Left ventricle myocardium inferior (tissue), 1 donor: ENCODE results near the gene PPIA. TPM values are rescaled to one million over a fixed set of nuclear protein-coding genes. Genes with fewer than 3 reads are reported as not detected.

Experiments
- DNase-seq: peaks from one replicate; pipeline ENCODE4 v3.0.0-alpha.2; 2020
- H3K27ac ChIP-seq: fragments of 200-600 bp; replicated peaks from 2 replicates; pipeline ENCODE4 v1.8.0; 2021
- H3K27me3 ChIP-seq: fragments of 200-600 bp; 2 replicates; pipeline ENCODE4 v1.8.0; 2021; ENCODE audit warnings: low read depth
- H3K36me3 ChIP-seq: fragments of 200-600 bp; 2 replicates; pipeline ENCODE4 v1.8.0; 2021
- H3K4me1 ChIP-seq: fragments of 200-600 bp; 2 replicates; pipeline ENCODE4 v1.8.0; 2021
- H3K4me3 ChIP-seq: fragments of 200-600 bp; 2 replicates; pipeline ENCODE4 v1.8.0; 2021; ENCODE audit warnings: mild to moderate bottlenecking, moderate library complexity
- H3K9me3 ChIP-seq: fragments of 200-600 bp; replicated peaks from 2 replicates; pipeline ENCODE4 v1.8.0; 2021
- intact Hi-C: fragments of 100-400 bp; cut with micrococcal nuclease; formaldehyde crosslinking; loops from one replicate; pipeline ENCODE4 v1.11.0; 2022
- total RNA-seq: library from RNA; stranded (reverse); fragmentation: NEBNext Ultra II Directional; extraction: Animal tissue kit (Norgen Biotek cat#: 25700); gene quantifications from one replicate; pipeline ENCODE4 v1.2.1, GENCODE V29; 2021
- TF ChIP-seq, protein P1 (sequence below): fragments of 200-600 bp; IDR thresholded peaks from 2 replicates; pipeline ENCODE4 v1.8.0; 2021; ENCODE audit warnings: antibody characterized with exemption, mild to moderate bottlenecking, borderline replicate concordance
- donor health status: DM: no; HTN: yes; CAD: no; lungs with severe emphysema.

PPIA gene
- total RNA-seq, 1 donor from 2014 or later: 470 TPM

DNA sequence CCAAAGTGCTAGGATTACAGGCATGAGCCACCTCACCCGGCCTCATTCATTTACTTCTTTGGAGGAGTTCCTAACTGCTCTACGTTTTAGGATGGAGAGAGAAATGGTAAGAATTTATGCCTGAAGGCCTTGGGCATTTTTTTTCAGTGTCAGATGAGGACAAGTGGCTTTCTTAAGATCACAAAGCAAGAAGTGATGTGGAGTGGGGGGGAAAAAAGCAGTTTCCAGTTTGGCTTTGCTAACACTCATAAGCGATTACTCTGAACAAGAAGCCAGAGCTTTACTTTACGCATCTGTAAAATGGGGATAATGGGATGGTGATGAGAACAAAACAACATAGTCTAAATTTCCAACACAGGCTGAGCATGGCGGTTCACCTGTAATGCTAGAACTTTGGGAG lies 2.6 kb upstream of the PPIA start:
- H3K9me3 ChIP-seq: no peaks in the 10 kb centered on the region
- no peak overlapping the region for H3K4me3 ChIP-seq
- intact Hi-C loops: no loop called here
- no peaks in the 10 kb centered on the region for H3K27me3 ChIP-seq
- peaks cover 3% of the 10 kb centered on the region for H3K36me3 ChIP-seq
- H3K27ac ChIP-seq: no peak overlapping the region
- TF ChIP-seq, protein P1, sequence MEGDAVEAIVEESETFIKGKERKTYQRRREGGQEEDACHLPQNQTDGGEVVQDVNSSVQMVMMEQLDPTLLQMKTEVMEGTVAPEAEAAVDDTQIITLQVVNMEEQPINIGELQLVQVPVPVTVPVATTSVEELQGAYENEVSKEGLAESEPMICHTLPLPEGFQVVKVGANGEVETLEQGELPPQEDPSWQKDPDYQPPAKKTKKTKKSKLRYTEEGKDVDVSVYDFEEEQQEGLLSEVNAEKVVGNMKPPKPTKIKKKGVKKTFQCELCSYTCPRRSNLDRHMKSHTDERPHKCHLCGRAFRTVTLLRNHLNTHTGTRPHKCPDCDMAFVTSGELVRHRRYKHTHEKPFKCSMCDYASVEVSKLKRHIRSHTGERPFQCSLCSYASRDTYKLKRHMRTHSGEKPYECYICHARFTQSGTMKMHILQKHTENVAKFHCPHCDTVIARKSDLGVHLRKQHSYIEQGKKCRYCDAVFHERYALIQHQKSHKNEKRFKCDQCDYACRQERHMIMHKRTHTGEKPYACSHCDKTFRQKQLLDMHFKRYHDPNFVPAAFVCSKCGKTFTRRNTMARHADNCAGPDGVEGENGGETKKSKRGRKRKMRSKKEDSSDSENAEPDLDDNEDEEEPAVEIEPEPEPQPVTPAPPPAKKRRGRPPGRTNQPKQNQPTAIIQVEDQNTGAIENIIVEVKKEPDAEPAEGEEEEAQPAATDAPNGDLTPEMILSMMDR: no peak
- no peak for DNase-seq
- H3K4me1 ChIP-seq: peaks cover 33% of the 10 kb centered on the region

DNA sequence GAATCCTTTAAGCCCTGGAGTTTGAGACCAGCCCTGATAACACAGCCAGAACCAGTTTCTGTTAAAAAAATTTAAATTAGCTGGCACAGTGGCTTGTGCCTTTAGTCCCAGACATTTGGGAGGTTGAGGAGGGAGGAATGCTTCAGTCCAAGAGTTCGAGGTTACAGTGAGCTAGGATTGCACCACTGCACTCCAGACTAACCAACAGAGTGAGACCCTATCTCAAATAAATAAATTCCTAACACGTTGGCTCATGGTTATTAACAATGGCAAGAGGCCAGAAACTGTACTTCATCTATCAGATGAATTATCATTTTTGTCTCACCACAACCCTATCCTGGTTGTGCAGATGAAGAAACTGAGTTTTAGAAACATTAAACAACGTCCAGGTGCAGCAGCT lies 2.1 kb upstream of the PPIA start:
- Histone ChIP-seq H3K27ac (no peak overlapping the region), H3K27me3 (no peaks in the 10 kb centered on the region), H3K36me3 (peaks cover 8% of the 10 kb centered on the region), H3K4me1 (peaks cover 37% of the 10 kb centered on the region), H3K9me3 (no peaks in the 10 kb centered on the region), H3K4me3 (no peak overlapping the region)
- intact Hi-C loops: no loop called here
- TF ChIP-seq, protein P1: no peak
- DNase-seq: no peak

DNA sequence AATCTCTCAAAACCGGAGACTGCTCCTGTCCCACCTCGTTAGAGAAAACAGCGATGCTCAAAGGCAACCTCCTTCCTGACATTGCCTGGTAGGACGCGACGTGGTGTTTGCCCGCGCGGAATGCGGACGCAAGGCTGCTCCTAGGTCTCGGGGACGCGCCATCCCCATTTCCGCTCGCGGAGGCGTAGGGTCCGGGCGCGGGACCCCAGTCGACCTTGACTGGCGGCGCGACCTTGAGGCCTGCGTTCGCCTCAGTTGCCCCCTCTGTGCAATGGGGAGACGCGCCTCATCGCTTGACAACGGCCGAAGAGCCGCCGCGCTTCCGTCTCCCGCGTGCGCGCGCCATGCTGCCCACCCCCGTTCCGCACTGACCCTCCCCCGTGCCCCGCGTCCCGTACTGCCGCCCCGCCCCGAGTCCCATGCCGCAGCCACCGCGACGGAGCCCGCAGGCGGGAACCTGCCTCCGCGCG lies 412 bp upstream of the PPIA start:
- intact Hi-C loops: no loop called here
- H3K27ac ChIP-seq: peak overlapping the region; percentile 100
- H3K4me1 ChIP-seq: peaks cover 51% of the 10 kb centered on the region
- H3K36me3 ChIP-seq: peaks cover 25% of the 10 kb centered on the region
- peak overlapping the region; percentile 80 for H3K4me3 ChIP-seq
- H3K27me3 ChIP-seq: no peaks in the 10 kb centered on the region
- DNase-seq: no peak
- H3K9me3 ChIP-seq: no peaks in the 10 kb centered on the region
- TF ChIP-seq, protein P1: no peak

DNA sequence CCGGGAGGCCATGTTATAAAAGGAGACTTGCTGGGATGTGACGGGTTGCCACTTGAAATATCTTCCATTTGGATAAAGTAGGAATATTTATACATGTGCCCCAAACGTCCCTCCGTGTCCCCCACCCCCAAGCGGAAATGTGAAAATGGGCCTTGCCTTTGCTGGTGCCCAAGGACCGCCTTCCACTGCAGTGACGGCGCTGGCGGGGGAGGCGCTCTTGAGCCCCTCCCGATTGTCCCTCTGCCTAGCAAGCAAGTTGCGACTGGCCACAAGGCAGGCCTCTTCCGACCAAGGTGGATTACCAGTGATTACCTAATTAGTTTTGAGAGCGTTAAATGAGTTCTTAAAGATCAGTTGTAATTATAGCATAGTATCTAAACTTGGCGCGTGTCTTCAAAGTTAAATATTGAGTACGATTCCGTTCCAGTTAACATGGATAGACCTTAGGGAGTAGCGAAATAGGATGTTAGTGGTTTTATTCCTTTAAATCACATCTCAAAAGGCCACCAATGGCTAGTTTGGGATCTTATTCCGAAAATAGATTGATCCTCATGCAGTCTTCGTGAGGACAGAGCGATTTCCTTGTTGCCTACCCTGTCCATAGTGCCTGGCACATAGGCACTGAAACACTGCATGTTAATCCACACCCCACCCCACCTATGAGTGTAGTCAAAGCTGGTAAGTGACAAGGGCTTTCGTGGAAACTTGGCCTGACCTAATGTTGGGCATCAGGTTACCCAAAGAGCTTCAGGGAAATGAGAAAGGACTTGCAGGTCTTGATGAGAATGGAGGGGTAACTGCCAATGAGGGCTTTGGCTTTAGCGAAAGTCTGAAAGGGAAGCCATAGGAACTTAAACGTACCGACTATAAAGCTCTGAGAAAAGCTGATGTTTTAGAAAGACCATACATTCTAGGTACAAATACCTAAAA lies 1.1 kb downstream of the PPIA start:
- Histone ChIP-seq H3K27ac (peak overlapping the region; percentile 100), H3K4me3 (peak overlapping the region; percentile 80), H3K36me3 (peaks cover 39% of the 10 kb centered on the region), H3K9me3 (no peaks in the 10 kb centered on the region), H3K4me1 (peaks cover 51% of the 10 kb centered on the region), H3K27me3 (no peaks in the 10 kb centered on the region)
- intact Hi-C loops: no loop called here
- peak; percentile 91 for DNase-seq
- TF ChIP-seq, protein P1: peak; percentile 49

DNA sequence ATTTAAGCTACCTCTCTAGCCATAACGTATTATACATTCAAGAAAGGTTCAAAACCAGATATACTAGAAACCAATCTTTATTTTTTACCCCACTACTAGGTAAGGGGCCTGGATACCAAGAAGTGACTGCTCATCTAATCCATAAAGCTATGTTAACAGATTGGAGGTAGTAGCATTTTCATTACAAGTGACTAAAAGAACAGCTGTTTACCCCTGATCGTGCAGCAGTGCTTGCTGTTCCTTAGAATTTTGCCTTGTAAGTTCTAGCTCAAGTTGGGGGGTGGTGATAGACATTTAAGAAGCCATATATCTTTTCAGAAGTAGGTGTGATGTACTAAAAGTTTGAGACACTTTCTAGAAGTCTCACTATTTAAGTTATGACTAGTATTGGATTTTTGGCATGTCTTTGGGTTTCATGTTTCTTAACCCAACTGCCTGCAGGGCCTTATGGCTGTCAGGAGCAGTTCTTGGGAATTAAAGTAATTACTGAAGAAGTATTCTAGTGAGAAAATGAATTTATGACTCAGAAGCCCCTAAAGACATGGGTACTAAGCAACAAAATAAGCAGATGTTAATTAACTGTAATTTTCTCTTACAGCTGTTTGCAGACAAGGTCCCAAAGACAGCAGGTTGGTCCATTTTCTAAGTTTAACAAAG lies 2.3 kb downstream of the PPIA start:
- H3K27me3 ChIP-seq: no peaks in the 10 kb centered on the region
- no peaks in the 10 kb centered on the region for H3K9me3 ChIP-seq
- peak overlapping the region; percentile 80 for H3K4me3 ChIP-seq
- H3K27ac ChIP-seq: peak overlapping the region; percentile 100
- peaks cover 51% of the 10 kb centered on the region for H3K36me3 ChIP-seq
- H3K4me1 ChIP-seq: peaks cover 51% of the 10 kb centered on the region
- DNase-seq: no peak
- intact Hi-C loops: no loop called here
- TF ChIP-seq, protein P1: no peak
